Spinal cord (tissue), 10 donors: ENCODE measurements around the gene PRKCH. TPM values are rescaled to one million over a fixed set of nuclear protein-coding genes. Genes with fewer than 3 reads are reported as not detected.

Source experiments
- DNase-seq, 6 donors: peaks; one replicate each; pipeline versions ENCODE4 v3.0.0 to v3.0.0-alpha.2; 2013 to 2015; ENCODE audit warnings: low spot score in 6 of 6, low read depth in 4 of 6
- H3K27ac ChIP-seq: one replicate; pipeline ENCODE4 v1.5.1; 2013; ENCODE audit warnings: low read depth, low read length, control low read depth
- H3K27me3 ChIP-seq: one replicate; pipeline ENCODE4 v1.6.1; 2013; ENCODE audit warnings: low read length; ENCODE audit not compliant: control insufficient read depth, insufficient read depth
- H3K36me3 ChIP-seq: one replicate; pipeline ENCODE4 v1.6.1; 2013; ENCODE audit warnings: low read length; ENCODE audit not compliant: control insufficient read depth, insufficient read depth
- H3K4me1 ChIP-seq: one replicate; pipeline ENCODE4 v1.6.1; 2013; ENCODE audit warnings: low read length; ENCODE audit not compliant: control insufficient read depth, insufficient read depth
- H3K4me3 ChIP-seq: one replicate; pipeline ENCODE4 v1.5.1; 2013; ENCODE audit warnings: low read depth, low read length, control low read depth
- H3K9me3 ChIP-seq: one replicate; pipeline ENCODE4 v1.6.1; 2013; ENCODE audit warnings: low read length; ENCODE audit not compliant: control insufficient read depth, insufficient read depth
- WGBS: methylation state at CpG from one replicate; pipeline ENCODE4 v1.1.5; 2013; ENCODE audit warnings: missing lambda C conversion rate; ENCODE audit not compliant: insufficient coverage; 5-methylcytosine and 5-hydroxymethylcytosine counted together
- polyA plus RNA-seq, 2 donors: library from polyadenylated mRNA; unstranded; fragments of 120-200 nt; gene quantifications; one replicate each; pipeline ENCODE4 v1.2.1, GENCODE V29; 2013; ENCODE audit not compliant: insufficient read length in 2 of 2
- total RNA-seq, 2 donors: library from RNA; depleted of rRNA in 1 of 2; stranded (reverse); fragments of 120-200 nt in 1 of 2; fragments of >200 nt in 1 of 2; gene quantifications; one replicate each; pipeline versions ENCODE4 v1.2.3 to v1.2.4, GENCODE V29; 2013 to 2014
- donor health status: healthy.

Gene PRKCH
- total and polyA plus RNA-seq, 4 donors, result 9.6 to 30.7 (median 15.5) TPM

- no peaks in the 10 kb centered on the region for H3K4me1 ChIP-seq
- H3K9me3 ChIP-seq, result no peaks in the 10 kb centered on the region
- H3K27me3 ChIP-seq, result no peaks in the 10 kb centered on the region
- H3K4me3 ChIP-seq, result no peak overlapping the region
- no peak overlapping the region for H3K27ac ChIP-seq
- no peaks in the 10 kb centered on the region for H3K36me3 ChIP-seq
- no peak for DNase-seq
- 84% methylated on average over 9 of the region's 10 CpGs for WGBS
These were observed 192.8 kb downstream of the PRKCH start for GRCh38 chr14:61513986-61514830.

- H3K36me3 ChIP-seq, result no peaks in the 10 kb centered on the region
- no peak overlapping the region for H3K27ac ChIP-seq
- no peaks in the 10 kb centered on the region for H3K4me1 ChIP-seq
- no peak overlapping the region for H3K4me3 ChIP-seq
- DNase-seq, result no peak
- H3K27me3 ChIP-seq, result no peaks in the 10 kb centered on the region
- no CpG with 5 or more reads among the region's 1 CpG for WGBS
- H3K9me3 ChIP-seq, result no peaks in the 10 kb centered on the region
These were observed 193.5 kb downstream of the PRKCH start for GRCh38 chr14:61514927-61515326.

- Histone ChIP-seq H3K27ac (no peak overlapping the region), H3K4me1 (no peaks in the 10 kb centered on the region)
- no peak for DNase-seq
These were observed 194.2 kb downstream of the PRKCH start for GRCh38 chr14:61515436-61516117.

GRCh38 chr14:61516118-61516743, 194.9 kb downstream of the PRKCH start:
- no peaks in the 10 kb centered on the region for H3K4me1 ChIP-seq
- no peaks in the 10 kb centered on the region for H3K27me3 ChIP-seq
- no peak overlapping the region for H3K27ac ChIP-seq
- DNase-seq, result no peak
- no peak overlapping the region for H3K4me3 ChIP-seq
- no peaks in the 10 kb centered on the region for H3K36me3 ChIP-seq
- 88% methylated on average over 1 of the region's 2 CpGs for WGBS
- no peaks in the 10 kb centered on the region for H3K9me3 ChIP-seq

More at GRCh38 chr14:61515436-61516117, 194.2 kb downstream of the PRKCH start:
- Histone ChIP-seq H3K27me3 (no peaks in the 10 kb centered on the region), H3K4me3 (no peak overlapping the region), H3K9me3 (no peaks in the 10 kb centered on the region), H3K36me3 (no peaks in the 10 kb centered on the region)
- 90% methylated on average over 4 of the region's 8 CpGs for WGBS

GRCh38 chr14:61516964-61517653, 195.7 kb downstream of the PRKCH start:
- Histone ChIP-seq H3K27ac (no peak overlapping the region), H3K36me3 (no peaks in the 10 kb centered on the region), H3K27me3 (no peaks in the 10 kb centered on the region), H3K9me3 (no peaks in the 10 kb centered on the region), H3K4me3 (no peak overlapping the region), H3K4me1 (no peaks in the 10 kb centered on the region)
- WGBS, result 59% methylated on average over 7 of the region's 9 CpGs
- peak in 1 of 6 donors; percentile 24 for DNase-seq

- no peak for DNase-seq
- no peaks in the 10 kb centered on the region for H3K9me3 ChIP-seq
- WGBS, result 58% methylated on average over 4 of the region's 6 CpGs
- H3K36me3 ChIP-seq, result no peaks in the 10 kb centered on the region
- H3K27me3 ChIP-seq, result no peaks in the 10 kb centered on the region
- H3K4me3 ChIP-seq, result no peak overlapping the region
- H3K4me1 ChIP-seq, result no peaks in the 10 kb centered on the region
- H3K27ac ChIP-seq, result no peak overlapping the region
These were observed 196.6 kb downstream of the PRKCH start for GRCh38 chr14:61517911-61518384.

- H3K36me3 ChIP-seq, result no peaks in the 10 kb centered on the region
- H3K4me3 ChIP-seq, result no peak overlapping the region
- H3K27me3 ChIP-seq, result no peaks in the 10 kb centered on the region
- no peaks in the 10 kb centered on the region for H3K9me3 ChIP-seq
- H3K4me1 ChIP-seq, result no peaks in the 10 kb centered on the region
- no peak overlapping the region for H3K27ac ChIP-seq
- DNase-seq, result no peak
- whole genome bisulfite sequencing, result no CpG with 5 or more reads among the region's 2 CpGs
These were observed 197.0 kb downstream of the PRKCH start for GRCh38 chr14:61518403-61518802.

- no peak overlapping the region for H3K4me3 ChIP-seq
- H3K36me3 ChIP-seq, result no peaks in the 10 kb centered on the region
- H3K27ac ChIP-seq, result no peak overlapping the region
- 97% methylated on average over 5 of the region's 6 CpGs for WGBS
- H3K4me1 ChIP-seq, result no peaks in the 10 kb centered on the region
- no peaks in the 10 kb centered on the region for H3K27me3 ChIP-seq
- no peak for DNase-seq
- H3K9me3 ChIP-seq, result no peaks in the 10 kb centered on the region
These were observed 197.7 kb downstream of the PRKCH start for GRCh38 chr14:61519106-61519505.

- peaks cover under 1% of the 10 kb centered on the region for H3K4me1 ChIP-seq
- H3K27ac ChIP-seq, result no peak overlapping the region
- H3K4me3 ChIP-seq, result no peak overlapping the region
- DNase-seq, result no peak
- no peaks in the 10 kb centered on the region for H3K36me3 ChIP-seq
- no CpG with 5 or more reads among the region's 1 CpG for WGBS
- H3K9me3 ChIP-seq, result no peaks in the 10 kb centered on the region
- no peaks in the 10 kb centered on the region for H3K27me3 ChIP-seq
These were observed 198.4 kb downstream of the PRKCH start for GRCh38 chr14:61519735-61520134.
